ENCODE data around the gene PORCN. TPM values are rescaled to one million over a fixed set of nuclear protein-coding genes. Genes with fewer than 3 reads are reported as not detected.

PORCN gene
- total RNA-seq (10 to 100 TPM in 3 of 7 donors, 1 to 10 TPM in 4; 8.0 to 13.9 (median 9.9) TPM), polyA plus RNA-seq (10 to 100 TPM in 1 of 2 donors, 1 to 10 TPM in 1; 7.6 to 10.9 TPM)
- long read RNA-seq, donor 1, transcript PORCN-204 (13 exons, 1,672 nt): major isoform, 14 of 47 reads
- long read RNA-seq, donor 1, partial matches to known transcripts: 9 of 47 reads
- long read RNA-seq, donor 1, other reads (novel, unspliced or antisense): 23 of 47 reads
- long read RNA-seq, donor 2, partial matches to known transcripts: 0 of 1 reads
- long read RNA-seq, donor 2, other reads (novel, unspliced or antisense): 0 of 1 reads
- long read RNA-seq, donor 3, partial matches to known transcripts: 5 of 21 reads
- long read RNA-seq, donor 3, other reads (novel, unspliced or antisense): 12 of 21 reads

GRCh38 chrX:48508400-48509244 is at the start of gene PORCN:
Gene PORCN (plus strand): TSS chrX:48508992. CDS start chrX:48509821, 829 bp downstream.
- peak; percentile 80 to 88 (median 84) for DNase-seq
- Histone ChIP-seq H3K27me3 (no peaks in the 10 kb centered on the region), H3K4me1 (ENCODE audit: insufficient read depth) (no peaks in the 10 kb centered on the region), H3K9me3 (no peaks in the 10 kb centered on the region), H3K36me3 (no peaks in the 10 kb centered on the region), H3K27ac (peak within 1 kb of the TSS in 1 of 2 donors; percentile 24), H3K4me3 (peak within 1 kb of the TSS; percentile 75)
- WGBS, 3 donors: 31 to 42% (median 39%) methylated on average over 44 to 65 of the region's 65 CpGs
- TF ChIP-seq POLR2A (IDR thresholded peaks at IDR 0.05) (peak; percentile 37), EP300 (IDR thresholded peaks at IDR 0.05) (no peak)
- intact Hi-C loops (cut with DNase I): no loop called here

GRCh38 chrX:48459483-48459882 is 49.3 kb upstream of the PORCN start:
- H3K4me3 ChIP-seq: no peak overlapping the region
- no peaks in the 10 kb centered on the region for H3K4me1 ChIP-seq (ENCODE audit: insufficient read depth)
- H3K27ac ChIP-seq: no peak overlapping the region
- no peak for DNase-seq
- 85 to 91% (median 86%) methylated on average over 6 of the region's 6 CpGs for WGBS, 3 donors
- no peaks in the 10 kb centered on the region for H3K36me3 ChIP-seq
- intact Hi-C loops (cut with DNase I): loop anchor here in 1 of 4 donors (5.0 kb wide), 1 partner anchor 733 kb away; no protein-coding TSS in a partner anchor
- TF ChIP-seq EP300 (IDR thresholded peaks at IDR 0.05) (no peak), CTCF (IDR thresholded peaks at IDR 0.05) (no peak), POLR2A (IDR thresholded peaks at IDR 0.05) (no peak)
- no peaks in the 10 kb centered on the region for H3K9me3 ChIP-seq
- H3K27me3 ChIP-seq: no peaks in the 10 kb centered on the region

GRCh38 chrX:48460031-48460430 is 48.8 kb upstream of the PORCN start:
- no peak for TF ChIP-seq EP300 (IDR thresholded peaks at IDR 0.05)
- no peak for TF ChIP-seq CTCF (IDR thresholded peaks at IDR 0.05)
- no peak for TF ChIP-seq POLR2A (IDR thresholded peaks at IDR 0.05)
- Histone ChIP-seq H3K36me3 (no peaks in the 10 kb centered on the region), H3K27me3 (no peaks in the 10 kb centered on the region), H3K27ac (no peak overlapping the region), H3K4me3 (no peak overlapping the region), H3K9me3 (no peaks in the 10 kb centered on the region), H3K4me1 (ENCODE audit: insufficient read depth) (no peaks in the 10 kb centered on the region)
- DNase-seq: no peak
- intact Hi-C loops (cut with DNase I): no loop called here
- 83 to 89% (median 89%) methylated on average over 3 of the region's 3 CpGs for WGBS, 3 donors

GRCh38 chrX:48460606-48461005 is 48.2 kb upstream of the PORCN start:
- TF ChIP-seq CTCF (IDR thresholded peaks at IDR 0.05) (no peak), EP300 (IDR thresholded peaks at IDR 0.05) (no peak), POLR2A (IDR thresholded peaks at IDR 0.05) (no peak)
- intact Hi-C loops (cut with DNase I): no loop called here
- H3K9me3 ChIP-seq: no peaks in the 10 kb centered on the region
- WGBS, 3 donors: 85 to 90% (median 86%) methylated on average over 11 of the region's 11 CpGs
- DNase-seq: no peak
- no peaks in the 10 kb centered on the region for H3K4me1 ChIP-seq (ENCODE audit: insufficient read depth)
- H3K4me3 ChIP-seq: no peak overlapping the region
- H3K27me3 ChIP-seq: no peaks in the 10 kb centered on the region
- H3K36me3 ChIP-seq: no peaks in the 10 kb centered on the region
- H3K27ac ChIP-seq: no peak overlapping the region

All from ovary (tissue), 10 donors.